Measurements from ENCODE around the gene IL10. TPM values are rescaled to one million over a fixed set of nuclear protein-coding genes. Genes with fewer than 3 reads are reported as not detected.
"Not testable (repeated sequence)": the region's sequence is repeated elsewhere in the genome, so short reads cannot be mapped to it uniquely, and the experiment has no call there.

The IL10 gene
- total RNA-seq, 1 donor from 2014 or later, result 1.00 TPM

- intact Hi-C loops (cut with micrococcal nuclease), result no loop called here
Observed at GRCh38 chr1:206794294-206794908, 22.1 kb upstream of the IL10 start.

- intact Hi-C loops (cut with micrococcal nuclease), result no loop called here
Observed at GRCh38 chr1:206793620-206794019, 21.3 kb upstream of the IL10 start.

- intact Hi-C loops (cut with micrococcal nuclease), result no loop called here
Observed at GRCh38 chr1:206792939-206793607, 20.8 kb upstream of the IL10 start.

- intact Hi-C loops (cut with micrococcal nuclease), result no loop called here
Observed at GRCh38 chr1:206790502-206791250, 18.4 kb upstream of the IL10 start.

- intact Hi-C loops (cut with micrococcal nuclease), result no loop called here
Observed at GRCh38 chr1:206788487-206789050, 16.3 kb upstream of the IL10 start.

GRCh38 chr1:206787891-206788290 lies 15.6 kb upstream of the IL10 start:
- intact Hi-C loops (cut with micrococcal nuclease), result no loop called here

- intact Hi-C loops (cut with micrococcal nuclease), result no loop called here
Observed at GRCh38 chr1:206786212-206786886, 14.1 kb upstream of the IL10 start.

- intact Hi-C loops (cut with micrococcal nuclease), result no loop called here
Observed at GRCh38 chr1:206785182-206785765, 13.0 kb upstream of the IL10 start.

- intact Hi-C loops (cut with micrococcal nuclease), result loop anchor here (1.0 kb wide), 3 partner anchors 15 to 45 kb away; no protein-coding TSS in a partner anchor
Observed at GRCh38 chr1:206784471-206784903, 12.2 kb upstream of the IL10 start.

- intact Hi-C loops (cut with micrococcal nuclease), result no loop called here
Observed at GRCh38 chr1:206783506-206783905, 11.2 kb upstream of the IL10 start.

GRCh38 chr1:206782448-206782847 lies 10.2 kb upstream of the IL10 start:
- intact Hi-C loops (cut with micrococcal nuclease), result no loop called here

GRCh38 chr1:206779638-206780037 lies 7.3 kb upstream of the IL10 start:
- intact Hi-C loops (cut with micrococcal nuclease), result no loop called here

- intact Hi-C loops (cut with micrococcal nuclease), result not testable (repeated sequence)
Observed at GRCh38 chr1:206778911-206779310, 6.6 kb upstream of the IL10 start.

- intact Hi-C loops (cut with micrococcal nuclease), result no loop called here
Observed at GRCh38 chr1:206778031-206778430, 5.7 kb upstream of the IL10 start.

- intact Hi-C loops (cut with micrococcal nuclease), result no loop called here
Observed at GRCh38 chr1:206776229-206776628, 3.9 kb upstream of the IL10 start.

GRCh38 chr1:206774093-206774492 lies 1.8 kb upstream of the IL10 start:
- intact Hi-C loops (cut with micrococcal nuclease), result no loop called here

- intact Hi-C loops (cut with micrococcal nuclease), result no loop called here
Observed at GRCh38 chr1:206771338-206771692, 979 bp downstream of the IL10 start.

GRCh38 chr1:206770531-206771337 lies 1.6 kb downstream of the IL10 start, which contains the start of gene IL19:
Gene IL19 (plus strand): TSS chr1:206770773. CDS start chr1:206836663, 65,890 bp downstream.
- intact Hi-C loops (cut with micrococcal nuclease), result no loop called here

GRCh38 chr1:206769304-206769731 lies 3.0 kb downstream of the IL10 start:
- intact Hi-C loops (cut with micrococcal nuclease), result loop anchor here (1.0 to 5.0 kb wide), 4 partner anchors 12 to 48 kb away; no protein-coding TSS in a partner anchor

All from T-helper 2 cell treated with Interferon-gamma antibody and Interleukin-4, amounts not matched to agents 100 ng/mL and 5 ng/mL, for 36 hours (primary cell).